ENCODE results near the gene FNBP1.
"Not testable (repeated sequence)": the region's sequence is repeated elsewhere in the genome, so short reads cannot be mapped to it uniquely, and the experiment has no call there.

- not testable (repeated sequence) for TF ChIP-seq CTCF (IDR thresholded peaks at IDR 0.05; ENCODE audit: low read depth, low read length); POLR2A (IDR thresholded peaks at IDR 0.05; ENCODE audit: extremely low read depth, insufficient read length); MAX (IDR thresholded peaks at IDR 0.05; ENCODE audit: low read depth, low read length)
Measured at GRCh38 chr9:129948626-129949025, 94.4 kb downstream of the FNBP1 start.
